Astrocyte (in vitro differentiated cells and primary cell): Measurements from ENCODE around the gene GRM4. TPM values are rescaled to one million over a fixed set of nuclear protein-coding genes. Genes with fewer than 3 reads are reported as not detected.

ENCODE experiments used
- DNase-seq: peaks from one replicate; pipeline ENCODE4 v3.0.0-alpha.2; 2010; ENCODE audit warnings: low read depth
- FAIRE-seq: peaks from 2 replicates; lab custom pipeline; 2011; peaks lifted over from hg19 to GRCh38; lab: Jason Lieb, UNC
- H2AFZ ChIP-seq: 2 replicates; pipeline ENCODE4 v1.6.0; 2012; ENCODE audit warnings: low read depth, low read length, inconsistent platforms
- H3K27ac ChIP-seq: 2 replicates; pipeline ENCODE4 v1.5.1; 2011; ENCODE audit warnings: low read depth, low read length, inconsistent platforms
- H3K27me3 ChIP-seq: 2 replicates; pipeline ENCODE4 v1.6.0; 2011; ENCODE audit warnings: low read length, inconsistent platforms; ENCODE audit not compliant: insufficient read depth
- H3K36me3 ChIP-seq: 2 replicates; pipeline ENCODE4 v1.5.1; 2011; ENCODE audit warnings: low read length, inconsistent platforms; ENCODE audit not compliant: insufficient read depth
- H3K4me1 ChIP-seq: 2 replicates; pipeline ENCODE4 v1.5.1; 2011; ENCODE audit warnings: low read length, inconsistent platforms; ENCODE audit not compliant: insufficient read depth
- H3K4me2 ChIP-seq: 2 replicates; pipeline ENCODE4 v1.6.0; 2012; ENCODE audit warnings: low read length, inconsistent platforms
- H3K4me3 ChIP-seq: 2 replicates; pipeline ENCODE4 v1.5.1; 2011; ENCODE audit warnings: low read depth, mild to moderate bottlenecking, low read length, inconsistent platforms; ENCODE audit not compliant: insufficient read depth
- H3K79me2 ChIP-seq: 2 replicates; pipeline ENCODE4 v1.6.0; 2012; ENCODE audit warnings: mild to moderate bottlenecking, low read length, inconsistent platforms; ENCODE audit not compliant: insufficient read depth
- H3K9ac ChIP-seq: 2 replicates; pipeline ENCODE4 v1.6.0; 2012; ENCODE audit warnings: mild to moderate bottlenecking, low read length, inconsistent platforms
- H3K9me3 ChIP-seq: 2 replicates; pipeline ENCODE4 v1.5.1; 2012; ENCODE audit warnings: low read depth, mild to moderate bottlenecking, low read length, inconsistent platforms; ENCODE audit not compliant: insufficient read depth
- H4K20me1 ChIP-seq: 2 replicates; pipeline ENCODE4 v1.6.0; 2012; ENCODE audit warnings: low read length, inconsistent platforms; ENCODE audit not compliant: insufficient read depth
- H3K27ac Mint-ChIP-seq: one replicate; pipeline ENCODE4 v1.8.0; 2021; ENCODE audit warnings: mild to moderate bottlenecking, mixed read lengths; ENCODE audit not compliant: unreplicated experiment
- H3K27me3 Mint-ChIP-seq: one replicate; pipeline ENCODE4 v1.8.0; 2021; ENCODE audit warnings: low read depth, mixed read lengths; ENCODE audit not compliant: unreplicated experiment
- H3K36me3 Mint-ChIP-seq: one replicate; pipeline ENCODE4 v1.8.0; 2021; ENCODE audit warnings: low read depth, mixed read lengths; ENCODE audit not compliant: unreplicated experiment
- H3K4me1 Mint-ChIP-seq: one replicate; pipeline ENCODE4 v1.8.0; 2021; ENCODE audit warnings: low read depth, mixed read lengths; ENCODE audit not compliant: unreplicated experiment
- H3K4me3 Mint-ChIP-seq: one replicate; pipeline ENCODE4 v1.8.0; 2021; ENCODE audit warnings: mild to moderate bottlenecking, moderate library complexity, mixed read lengths; ENCODE audit not compliant: unreplicated experiment
- H3K9me3 Mint-ChIP-seq: one replicate; pipeline ENCODE4 v1.8.0; 2021; ENCODE audit warnings: mild to moderate bottlenecking, mixed read lengths; ENCODE audit not compliant: unreplicated experiment
- EZH2 ChIP-seq: IDR thresholded peaks from 2 replicates; pipeline ENCODE4 v1.6.1; 2012; ENCODE audit warnings: mild to moderate bottlenecking, low read length, inconsistent platforms; ENCODE audit not compliant: insufficient read depth
- total RNA-seq: library from RNA; stranded (reverse); gene quantifications from 2 replicates; pipeline ENCODE4 v1.2.1, GENCODE V29; 2021
- TF ChIP-seq, protein P1 (sequence below): IDR thresholded peaks from 2 replicates; pipeline ENCODE4 v1.5.1; 2011; ENCODE audit warnings: low read depth, mild to moderate bottlenecking, inconsistent platforms, low read length, moderate library complexity; ENCODE audit not compliant: insufficient read depth

Gene GRM4
- total RNA-seq, 1 donor from 2014 or later: 0.30 TPM

- peaks cover 3% of the 10 kb centered on the region for H3K4me1 Mint-ChIP-seq
- H4K20me1 ChIP-seq: no peaks in the 10 kb centered on the region
- peaks cover 11% of the 10 kb centered on the region for H3K9me3 Mint-ChIP-seq
- no peak overlapping the region for H2AFZ ChIP-seq
- H3K4me3 Mint-ChIP-seq: no peak overlapping the region
- H3K4me1 ChIP-seq: no peaks in the 10 kb centered on the region
- FAIRE-seq (no peak), DNase-seq (no peak)
- H3K36me3 ChIP-seq: no peaks in the 10 kb centered on the region
- no peak overlapping the region for H3K4me2 ChIP-seq
- TF ChIP-seq, protein P1, sequence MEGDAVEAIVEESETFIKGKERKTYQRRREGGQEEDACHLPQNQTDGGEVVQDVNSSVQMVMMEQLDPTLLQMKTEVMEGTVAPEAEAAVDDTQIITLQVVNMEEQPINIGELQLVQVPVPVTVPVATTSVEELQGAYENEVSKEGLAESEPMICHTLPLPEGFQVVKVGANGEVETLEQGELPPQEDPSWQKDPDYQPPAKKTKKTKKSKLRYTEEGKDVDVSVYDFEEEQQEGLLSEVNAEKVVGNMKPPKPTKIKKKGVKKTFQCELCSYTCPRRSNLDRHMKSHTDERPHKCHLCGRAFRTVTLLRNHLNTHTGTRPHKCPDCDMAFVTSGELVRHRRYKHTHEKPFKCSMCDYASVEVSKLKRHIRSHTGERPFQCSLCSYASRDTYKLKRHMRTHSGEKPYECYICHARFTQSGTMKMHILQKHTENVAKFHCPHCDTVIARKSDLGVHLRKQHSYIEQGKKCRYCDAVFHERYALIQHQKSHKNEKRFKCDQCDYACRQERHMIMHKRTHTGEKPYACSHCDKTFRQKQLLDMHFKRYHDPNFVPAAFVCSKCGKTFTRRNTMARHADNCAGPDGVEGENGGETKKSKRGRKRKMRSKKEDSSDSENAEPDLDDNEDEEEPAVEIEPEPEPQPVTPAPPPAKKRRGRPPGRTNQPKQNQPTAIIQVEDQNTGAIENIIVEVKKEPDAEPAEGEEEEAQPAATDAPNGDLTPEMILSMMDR: no peak
- TF ChIP-seq EZH2: no peak
- no peak overlapping the region for H3K27ac ChIP-seq
- no peak overlapping the region for H3K27ac Mint-ChIP-seq
- H3K27me3 Mint-ChIP-seq: peaks cover 47% of the 10 kb centered on the region
- H3K79me2 ChIP-seq: no peaks in the 10 kb centered on the region
- H3K4me3 ChIP-seq: no peak overlapping the region
- no peak overlapping the region for H3K9ac ChIP-seq
- no peaks in the 10 kb centered on the region for H3K36me3 Mint-ChIP-seq
- H3K27me3 ChIP-seq: peaks cover 5% of the 10 kb centered on the region
- no peaks in the 10 kb centered on the region for H3K9me3 ChIP-seq
Measured at GRCh38 chr6:34025112-34025807, 120.6 kb downstream of the GRM4 start.

GRCh38 chr6:34022873-34023255, 123.0 kb downstream of the GRM4 start:
- Histone ChIP-seq H3K79me2 (no peaks in the 10 kb centered on the region), H4K20me1 (no peaks in the 10 kb centered on the region), H3K9ac (no peak overlapping the region), H3K4me1 (no peaks in the 10 kb centered on the region), H3K36me3 (no peaks in the 10 kb centered on the region), H3K27me3 (peaks cover 5% of the 10 kb centered on the region), H3K9me3 (no peaks in the 10 kb centered on the region), H3K4me2 (no peak overlapping the region), H3K27ac (no peak overlapping the region), H3K4me3 (no peak overlapping the region), H2AFZ (no peak overlapping the region)
- TF ChIP-seq, protein P1: no peak
- TF ChIP-seq EZH2: no peak
- Mint-ChIP-seq H3K4me1 (peaks cover 3% of the 10 kb centered on the region), H3K36me3 (no peaks in the 10 kb centered on the region), H3K27me3 (peaks cover 48% of the 10 kb centered on the region), H3K27ac (no peak overlapping the region), H3K4me3 (no peak overlapping the region), H3K9me3 (peaks cover 11% of the 10 kb centered on the region)
- FAIRE-seq (no peak), DNase-seq (no peak)

DNA sequence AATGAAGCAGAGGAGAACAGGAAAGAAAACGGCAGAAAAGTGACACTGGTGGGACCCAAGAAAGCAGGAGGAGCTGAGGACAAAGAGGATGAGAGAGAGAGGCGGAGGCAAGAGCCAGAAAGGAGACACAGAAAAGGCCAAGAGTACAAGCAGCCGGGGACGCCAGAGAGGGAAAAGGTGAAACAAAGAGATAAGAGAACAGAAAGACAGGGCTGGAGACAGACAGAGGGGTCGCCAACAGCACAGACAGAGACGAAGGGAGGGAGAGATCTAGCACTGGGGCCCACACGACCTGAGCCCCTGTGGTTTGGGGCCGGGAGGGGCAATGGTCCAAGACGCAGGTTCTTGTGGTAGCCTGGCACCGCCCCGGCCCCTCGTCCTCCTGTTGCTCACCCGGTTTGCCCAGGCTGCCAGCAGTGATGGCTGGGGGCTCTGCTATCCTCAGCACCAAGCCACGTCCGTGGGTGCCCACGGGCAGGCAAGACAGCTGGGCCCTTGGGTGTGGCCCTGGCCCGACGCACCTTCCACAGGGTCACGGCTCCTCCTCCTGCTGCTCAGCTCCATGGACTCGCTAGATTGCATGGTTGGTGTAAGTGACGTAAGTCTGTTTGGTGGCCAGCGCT, 123.5 kb downstream of the GRM4 start:
- Histone ChIP-seq H3K79me2 (no peaks in the 10 kb centered on the region), H3K9ac (no peak overlapping the region), H4K20me1 (no peaks in the 10 kb centered on the region), H3K27me3 (peaks cover 5% of the 10 kb centered on the region), H3K4me3 (no peak overlapping the region), H2AFZ (no peak overlapping the region), H3K27ac (no peak overlapping the region), H3K36me3 (no peaks in the 10 kb centered on the region), H3K9me3 (no peaks in the 10 kb centered on the region), H3K4me2 (no peak overlapping the region), H3K4me1 (no peaks in the 10 kb centered on the region)
- peaks cover 53% of the 10 kb centered on the region for H3K27me3 Mint-ChIP-seq
- peaks cover 11% of the 10 kb centered on the region for H3K9me3 Mint-ChIP-seq
- no peak overlapping the region for H3K4me3 Mint-ChIP-seq
- no peak for DNase-seq
- TF ChIP-seq, protein P1: no peak
- no peak for TF ChIP-seq EZH2
- H3K4me1 Mint-ChIP-seq: peaks cover 3% of the 10 kb centered on the region
- no peaks in the 10 kb centered on the region for H3K36me3 Mint-ChIP-seq
- no peak overlapping the region for H3K27ac Mint-ChIP-seq
- FAIRE-seq: no peak
